H9 (cell line): ENCODE results near the gene RAI1. TPM values are rescaled to one million over a fixed set of nuclear protein-coding genes. Genes with fewer than 3 reads are reported as not detected.

ENCODE experiments used
- DNase-seq: peaks from one replicate; pipeline ENCODE4 v3.0.0-alpha.2; 2017
- H2AFZ ChIP-seq: one replicate; pipeline ENCODE4 v1.6.1; 2013; ENCODE audit warnings: mild to moderate bottlenecking, low read length, control low read depth, moderate library complexity
- H2AK5ac ChIP-seq: 2 replicates; pipeline ENCODE4 v1.6.1; 2013; ENCODE audit warnings: low read length, control low read depth, mixed read lengths; ENCODE audit not compliant: insufficient read length
- H2BK120ac ChIP-seq: one replicate; pipeline ENCODE4 v1.6.1; 2013; ENCODE audit warnings: low read depth, mild to moderate bottlenecking, low read length, control low read depth, inconsistent platforms; ENCODE audit not compliant: poor library complexity, severe bottlenecking
- H2BK12ac ChIP-seq: 2 replicates; pipeline ENCODE4 v1.6.1; 2013; ENCODE audit warnings: low read length, control low read depth, mixed read lengths, low read depth; ENCODE audit not compliant: insufficient read length
- H2BK15ac ChIP-seq: 2 replicates; pipeline ENCODE4 v1.6.1; 2013; ENCODE audit warnings: low read depth, low read length, control low read depth
- H2BK20ac ChIP-seq: one replicate; pipeline ENCODE4 v1.6.1; 2013; ENCODE audit warnings: low read depth, mild to moderate bottlenecking, low read length, control low read depth, inconsistent platforms; ENCODE audit not compliant: poor library complexity, severe bottlenecking
- H2BK5ac ChIP-seq: 2 replicates; pipeline ENCODE4 v1.6.1; 2013; ENCODE audit warnings: low read length, control low read depth, mixed read lengths; ENCODE audit not compliant: insufficient read length
- H3K14ac ChIP-seq: 2 replicates; pipeline ENCODE4 v1.6.1; 2013; ENCODE audit warnings: low read length, control low read depth; ENCODE audit not compliant: insufficient read depth
- H3K18ac ChIP-seq: 2 replicates; pipeline ENCODE4 v1.6.1; 2013; ENCODE audit warnings: low read depth, mild to moderate bottlenecking, mixed read lengths, low read length, control low read depth; ENCODE audit not compliant: insufficient read length
- H3K23ac ChIP-seq: 2 replicates; pipeline ENCODE4 v1.6.1; 2013; ENCODE audit warnings: low read length, control low read depth, mixed read lengths, low read depth; ENCODE audit not compliant: insufficient read length
- H3K23me2 ChIP-seq: 2 replicates; pipeline ENCODE4 v1.6.1; 2013; ENCODE audit warnings: low read depth, mild to moderate bottlenecking, mixed read lengths, low read length, control low read depth; ENCODE audit not compliant: insufficient read length, poor library complexity, severe bottlenecking
- H3K27ac ChIP-seq: 2 replicates; pipeline ENCODE4 v1.5.1; 2013; ENCODE audit warnings: low read length, control low read depth, mixed read lengths, low read depth; ENCODE audit not compliant: insufficient read length
- H3K27me3 ChIP-seq: 2 replicates; pipeline ENCODE4 v1.6.1; 2013; ENCODE audit warnings: low read length, control low read depth, inconsistent platforms; ENCODE audit not compliant: insufficient read depth
- H3K4ac ChIP-seq: 2 replicates; pipeline ENCODE4 v1.6.1; 2013; ENCODE audit warnings: low read depth, mild to moderate bottlenecking, control low read depth, inconsistent platforms, low read length, moderate library complexity
- H3K4me1 ChIP-seq: 2 replicates; pipeline ENCODE4 v1.6.1; 2013; ENCODE audit warnings: low read length, control low read depth, inconsistent platforms; ENCODE audit not compliant: insufficient read depth
- H3K4me2 ChIP-seq: 2 replicates; pipeline ENCODE4 v1.6.1; 2013; ENCODE audit warnings: low read length, control low read depth, mixed read lengths; ENCODE audit not compliant: insufficient read length, insufficient read depth
- H3K56ac ChIP-seq: 2 replicates; pipeline ENCODE4 v1.6.1; 2013; ENCODE audit warnings: low read depth, mild to moderate bottlenecking, mixed read lengths, low read length, control low read depth; ENCODE audit not compliant: insufficient read length
- H3K79me1 ChIP-seq: 2 replicates; pipeline ENCODE4 v1.6.1; 2013; ENCODE audit warnings: low read depth, mild to moderate bottlenecking, moderate library complexity, low read length, control low read depth, inconsistent platforms; ENCODE audit not compliant: insufficient read depth, poor library complexity, severe bottlenecking
- H3K79me2 ChIP-seq: 2 replicates; pipeline ENCODE4 v1.6.1; 2013; ENCODE audit warnings: low read length, control low read depth, inconsistent platforms; ENCODE audit not compliant: insufficient read depth
- H3K9ac ChIP-seq: 2 replicates; pipeline ENCODE4 v1.6.1; 2013; ENCODE audit warnings: low read length, control low read depth, mixed read lengths; ENCODE audit not compliant: insufficient read length; ENCODE audit errors: extremely low read depth
- H3K9me3 ChIP-seq: one replicate; pipeline ENCODE4 v1.6.1; 2013; ENCODE audit warnings: low read depth, low read length, inconsistent platforms; ENCODE audit not compliant: control insufficient read depth
- H3T11ph ChIP-seq: one replicate; pipeline ENCODE4 v1.6.1; 2013; ENCODE audit warnings: mild to moderate bottlenecking, low read length, control low read depth, inconsistent platforms
- H4K20me1 ChIP-seq: one replicate; pipeline ENCODE4 v1.6.1; 2013; ENCODE audit not compliant: control insufficient read depth, insufficient read length, insufficient read depth
- H4K5ac ChIP-seq: 2 replicates; pipeline ENCODE4 v1.6.1; 2013; ENCODE audit warnings: low read depth, mild to moderate bottlenecking, mixed read lengths, low read length, control low read depth; ENCODE audit not compliant: insufficient read length
- H4K8ac ChIP-seq: replicated peaks from 2 replicates; pipeline ENCODE4 v1.6.1; 2013; ENCODE audit warnings: low read length, control low read depth, mixed read lengths, low read depth; ENCODE audit not compliant: insufficient read length
- H4K91ac ChIP-seq: 2 replicates; pipeline ENCODE4 v1.6.1; 2013; ENCODE audit warnings: low read depth, mild to moderate bottlenecking, moderate library complexity, mixed read lengths, low read length, control low read depth; ENCODE audit not compliant: insufficient read length
- H3K27ac Mint-ChIP-seq, 3 experiments: 2 replicates in 2 of 3; 3 replicates in 1 of 3; pipeline ENCODE4 v1.8.0; 2020 to 2021; ENCODE audit warnings: mixed read lengths in 3 of 3, mild to moderate bottlenecking in 1 of 3, moderate library complexity in 1 of 3
- H3K27me3 Mint-ChIP-seq: 2 replicates; pipeline ENCODE4 v1.8.0; 2021; ENCODE audit warnings: low read depth, mild to moderate bottlenecking, moderate library complexity, mixed read lengths
- H3K36me3 Mint-ChIP-seq, 3 experiments: 2 replicates in 2 of 3; 3 replicates in 1 of 3; pipeline ENCODE4 v1.8.0; 2020 to 2021; ENCODE audit warnings: low read depth in 3 of 3, mixed read lengths in 3 of 3; ENCODE audit not compliant: insufficient read depth in 1 of 3
- H3K4me1 Mint-ChIP-seq, 2 experiments: 2 replicates each; pipeline ENCODE4 v1.8.0; 2020; ENCODE audit warnings: mixed read lengths in 2 of 2
- H3K4me3 Mint-ChIP-seq, 2 experiments: 2 replicates in 1 of 2; 3 replicates in 1 of 2; pipeline ENCODE4 v1.8.0; 2020 to 2021; ENCODE audit warnings: mild to moderate bottlenecking in 2 of 2, mixed read lengths in 2 of 2, moderate library complexity in 1 of 2
- H3K9me3 Mint-ChIP-seq, 2 experiments: 2 replicates in 1 of 2; 3 replicates in 1 of 2; pipeline ENCODE4 v1.8.0; 2020; ENCODE audit warnings: mild to moderate bottlenecking in 2 of 2, mixed read lengths in 2 of 2, moderate library complexity in 1 of 2
- CTCF ChIP-seq: fragments of 200-600 bp; sonication (generic); conservative IDR thresholded peaks from 3 replicates; pipeline ENCODE4 v1.8.0; 2021; ENCODE audit warnings: antibody characterized with exemption, mild to moderate bottlenecking
- WGBS: extraction: QIAGEN DNeasy Blood & Tissue Kit; methylation state at CpG from one replicate; pipeline ENCODE4 v1.1.7; 2013; ENCODE audit warnings: missing lambda C conversion rate, low lambda C conversion rate, mixed read lengths; ENCODE audit not compliant: insufficient read length; ENCODE audit errors: extremely low coverage; 5-methylcytosine and 5-hydroxymethylcytosine counted together
- total RNA-seq: library from RNA; stranded (reverse); gene quantifications from 2 replicates; pipeline ENCODE4 v1.2.1, GENCODE V29; 2021

RAI1 gene
- total RNA-seq, 1 experiment from 2014 or later = 1.5 TPM

GRCh38 chr17:17778308-17779014, 97.2 kb downstream of the RAI1 start:
- Histone ChIP-seq H3K18ac (no peak overlapping the region), H3K14ac (no peak overlapping the region), H2BK5ac (no peak overlapping the region), H3K79me1 (no peaks in the 10 kb centered on the region), H2BK120ac (no peak overlapping the region), H3K27me3 (no peaks in the 10 kb centered on the region; the same call in 1 of the 2 replicates), H2AFZ (no peak overlapping the region), H2BK20ac (no peak overlapping the region), H3T11ph (no peak overlapping the region), H3K79me2 (no peaks in the 10 kb centered on the region), H3K23ac (no peak overlapping the region), H3K9me3 (no peaks in the 10 kb centered on the region), H3K56ac (no peak overlapping the region), H3K27ac (no peak overlapping the region), H4K20me1 (no peaks in the 10 kb centered on the region), H2AK5ac (no peak overlapping the region), H4K8ac (no peak overlapping the region), H3K23me2 (peaks cover 17% of the 10 kb centered on the region), H2BK15ac (no peak overlapping the region), H2BK12ac (no peak overlapping the region), H3K4ac (no peak overlapping the region), H4K91ac (no peak overlapping the region), H3K4me2 (no peak overlapping the region), H4K5ac (no peak overlapping the region), H3K4me1 (no peaks in the 10 kb centered on the region), H3K9ac (no peak overlapping the region)
- no peaks in the 10 kb centered on the region for H3K9me3 Mint-ChIP-seq
- no peak overlapping the region for H3K27ac Mint-ChIP-seq
- peaks cover 10 to 31% of the 10 kb centered on the region in 2 experiments for H3K4me1 Mint-ChIP-seq
- H3K36me3 Mint-ChIP-seq = no peaks in the 10 kb centered on the region
- no peak overlapping the region for H3K4me3 Mint-ChIP-seq
- peaks cover 61% of the 10 kb centered on the region for H3K27me3 Mint-ChIP-seq
- no CpG with 5 or more reads among the region's 8 CpGs for WGBS
- no peak for TF ChIP-seq CTCF
- no peak for DNase-seq
